MG63 (cell line): Measurements from ENCODE around the gene BICRAL. TPM values are rescaled to one million over a fixed set of nuclear protein-coding genes. Genes with fewer than 3 reads are reported as not detected.
"Not testable (repeated sequence)": the region's sequence is repeated elsewhere in the genome, so short reads cannot be mapped to it uniquely, and the experiment has no call there.

ENCODE experiments used
- DNase-seq: peaks from one replicate; pipeline ENCODE4 v3.0.0-alpha.2; 2020
- H3K27me3 ChIP-seq: fragments of 250-450 bp; sonication (Bioruptor Pico); 2 replicates; pipeline ENCODE4 v1.5.1; 2020; ENCODE audit warnings: mild to moderate bottlenecking, moderate library complexity
- H3K36me3 ChIP-seq: fragments of 250-450 bp; sonication (Bioruptor Pico); 2 replicates; pipeline ENCODE4 v1.5.1; 2020; ENCODE audit warnings: mild to moderate bottlenecking, moderate library complexity
- H3K4me3 ChIP-seq: fragments of 250-450 bp; sonication (Bioruptor Pico); 2 replicates; pipeline ENCODE4 v1.5.1; 2020; ENCODE audit warnings: mild to moderate bottlenecking, moderate library complexity
- H3K9me3 ChIP-seq: fragments of 250-450 bp; sonication (Bioruptor Pico); 2 replicates; pipeline ENCODE4 v1.5.1; 2020; ENCODE audit warnings: mild to moderate bottlenecking, moderate library complexity
- total RNA-seq: library from RNA; depleted of rRNA; stranded (reverse); fragments of >200 nt; shearing (Covaris generic); gene quantifications from 2 replicates; pipeline ENCODE4 v1.2.3, GENCODE V29; 2014; ENCODE audit warnings: low replicate concordance

Gene BICRAL
- total RNA-seq, 1 experiment from 2014 or later: 0.40 TPM

GRCh38 chr6:42891199-42891722 lies 109.4 kb downstream of the BICRAL start:
- H3K27me3 ChIP-seq: no peaks in the 10 kb centered on the region
- peak overlapping the region; percentile 74 for H3K4me3 ChIP-seq
- DNase-seq: no peak
- no peaks in the 10 kb centered on the region for H3K9me3 ChIP-seq
- H3K36me3 ChIP-seq: 0 out of 2 replicates have a peak, but pooled peaks cover 2% of the 10 kb centered on the region

- DNase-seq, H3K9me3 ChIP-seq, H3K27me3 ChIP-seq, H3K4me3 ChIP-seq, H3K36me3 ChIP-seq: not testable (repeated sequence)
These were observed 112.4 kb downstream of the BICRAL start for GRCh38 chr6:42894041-42894828.

- no peak overlapping the region for H3K4me3 ChIP-seq
- H3K27me3 ChIP-seq: no peaks in the 10 kb centered on the region
- H3K9me3 ChIP-seq: no peaks in the 10 kb centered on the region
- no peaks in the 10 kb centered on the region for H3K36me3 ChIP-seq
- no peak for DNase-seq
These were observed 114.4 kb downstream of the BICRAL start for GRCh38 chr6:42896178-42896719.

GRCh38 chr6:42898891-42899361 lies 117.1 kb downstream of the BICRAL start:
- Histone ChIP-seq H3K36me3 (no peaks in the 10 kb centered on the region), H3K27me3 (no peaks in the 10 kb centered on the region), H3K4me3 (no peak overlapping the region), H3K9me3 (no peaks in the 10 kb centered on the region)
- DNase-seq: peak; percentile 24

- no peaks in the 10 kb centered on the region for H3K27me3 ChIP-seq
- no peak for DNase-seq
- no peaks in the 10 kb centered on the region for H3K9me3 ChIP-seq
- H3K4me3 ChIP-seq: no peak overlapping the region
- H3K36me3 ChIP-seq: no peaks in the 10 kb centered on the region
These were observed 118.0 kb downstream of the BICRAL start for GRCh38 chr6:42899871-42900270.

- peak; percentile 53 for DNase-seq
- H3K4me3 ChIP-seq: no peak overlapping the region
- no peaks in the 10 kb centered on the region for H3K27me3 ChIP-seq
- H3K36me3 ChIP-seq: no peaks in the 10 kb centered on the region
- no peaks in the 10 kb centered on the region for H3K9me3 ChIP-seq
These were observed 119.7 kb downstream of the BICRAL start for GRCh38 chr6:42901538-42901957.

GRCh38 chr6:42902429-42903263 lies 120.8 kb downstream of the BICRAL start:
- not testable (repeated sequence) for H3K9me3 ChIP-seq, H3K27me3 ChIP-seq, H3K4me3 ChIP-seq, H3K36me3 ChIP-seq, DNase-seq

GRCh38 chr6:42904467-42904866 lies 122.6 kb downstream of the BICRAL start:
- no peaks in the 10 kb centered on the region for H3K27me3 ChIP-seq
- no peaks in the 10 kb centered on the region for H3K9me3 ChIP-seq
- DNase-seq: no peak
- no peaks in the 10 kb centered on the region for H3K36me3 ChIP-seq
- H3K4me3 ChIP-seq: no peak overlapping the region

GRCh38 chr6:42907336-42907735 lies 125.5 kb downstream of the BICRAL start:
- DNase-seq: no peak
- no peak overlapping the region for H3K4me3 ChIP-seq
- H3K27me3 ChIP-seq: no peaks in the 10 kb centered on the region
- H3K36me3 ChIP-seq: no peaks in the 10 kb centered on the region
- H3K9me3 ChIP-seq: no peaks in the 10 kb centered on the region

GRCh38 chr6:42909835-42910234 lies 128.0 kb downstream of the BICRAL start:
- Histone ChIP-seq H3K36me3 (no peaks in the 10 kb centered on the region), H3K4me3 (no peak overlapping the region), H3K27me3 (no peaks in the 10 kb centered on the region), H3K9me3 (no peaks in the 10 kb centered on the region)
- no peak for DNase-seq

- Histone ChIP-seq H3K27me3 (no peaks in the 10 kb centered on the region), H3K4me3 (no peak overlapping the region), H3K36me3 (no peaks in the 10 kb centered on the region), H3K9me3 (no peaks in the 10 kb centered on the region)
- DNase-seq: no peak
These were observed 129.5 kb downstream of the BICRAL start for GRCh38 chr6:42911171-42912021.

GRCh38 chr6:42914546-42914945 lies 132.7 kb downstream of the BICRAL start:
- Histone ChIP-seq H3K36me3 (no peaks in the 10 kb centered on the region), H3K27me3 (no peaks in the 10 kb centered on the region), H3K4me3 (no peak overlapping the region), H3K9me3 (no peaks in the 10 kb centered on the region)
- DNase-seq: no peak

- H3K27me3 ChIP-seq: no peaks in the 10 kb centered on the region
- H3K36me3 ChIP-seq: no peaks in the 10 kb centered on the region
- H3K9me3 ChIP-seq: no peaks in the 10 kb centered on the region
- H3K4me3 ChIP-seq: no peak within 1 kb of the TSS
- DNase-seq: no peak
These were observed 133.9 kb downstream of the BICRAL start, which contains the start of gene PTCRA for GRCh38 chr6:42915732-42916131. TSS of gene PTCRA (plus strand) at chr6:42916053. CDS start at chr6:42916070, 17 bp downstream.

- DNase-seq: no peak
- Histone ChIP-seq H3K27me3 (no peaks in the 10 kb centered on the region), H3K9me3 (no peaks in the 10 kb centered on the region)
These were observed 134.4 kb downstream of the BICRAL start for GRCh38 chr6:42916288-42916687.

More at GRCh38 chr6:42916288-42916687, 134.4 kb downstream of the BICRAL start:
- H3K4me3 ChIP-seq: no peak overlapping the region
- no peaks in the 10 kb centered on the region for H3K36me3 ChIP-seq
